Stimulated activated naive CD8-positive, alpha-beta T cell treated with anti-CD3 and anti-CD28 coated beads, Interleukin-15, amount 100 ng/mL, for 72 hours (primary cell): ENCODE measurements around the gene THSD7A.

ENCODE experiments used
- ATAC-seq: fragments of 150-1000 bp; cut with Tn5 transposase; 2 replicates; pipeline ENCODE4 v1.10.0; 2021; ENCODE audit warnings: mild to moderate bottlenecking, moderate library complexity
- DNase-seq, 2 donors: peaks; one replicate each; pipeline ENCODE4 v3.0.0; 2021 to 2022
- H3K27ac Mint-ChIP-seq, 2 donors: one replicate each; pipeline ENCODE4 v1.8.0; 2022; ENCODE audit warnings: mild to moderate bottlenecking in 2 of 2, mixed read lengths in 2 of 2, moderate library complexity in 2 of 2
- H3K27me3 Mint-ChIP-seq: one replicate; pipeline ENCODE4 v1.8.0; 2022; ENCODE audit warnings: mixed read lengths
- H3K4me1 Mint-ChIP-seq: one replicate; pipeline ENCODE4 v1.8.0; 2022; ENCODE audit warnings: mild to moderate bottlenecking, mixed read lengths
- H3K4me3 Mint-ChIP-seq, 2 donors: one replicate each; pipeline ENCODE4 v1.8.0; 2022; ENCODE audit warnings: mild to moderate bottlenecking in 2 of 2, mixed read lengths in 2 of 2, moderate library complexity in 1 of 2
- H3K9me3 Mint-ChIP-seq, 2 donors: one replicate each; pipeline ENCODE4 v1.8.0; 2022; ENCODE audit warnings: mixed read lengths in 2 of 2

The THSD7A gene

GRCh38 chr7:11616466-11616865 is 215.5 kb downstream of the THSD7A start:
- ATAC-seq (no peak), DNase-seq (no peak)
- no peak overlapping the region for H3K4me3 Mint-ChIP-seq
- no peaks in the 10 kb centered on the region for H3K27me3 Mint-ChIP-seq
- H3K9me3 Mint-ChIP-seq: no peaks in the 10 kb centered on the region
- H3K27ac Mint-ChIP-seq: no peak overlapping the region
- no peaks in the 10 kb centered on the region for H3K4me1 Mint-ChIP-seq

DNA sequence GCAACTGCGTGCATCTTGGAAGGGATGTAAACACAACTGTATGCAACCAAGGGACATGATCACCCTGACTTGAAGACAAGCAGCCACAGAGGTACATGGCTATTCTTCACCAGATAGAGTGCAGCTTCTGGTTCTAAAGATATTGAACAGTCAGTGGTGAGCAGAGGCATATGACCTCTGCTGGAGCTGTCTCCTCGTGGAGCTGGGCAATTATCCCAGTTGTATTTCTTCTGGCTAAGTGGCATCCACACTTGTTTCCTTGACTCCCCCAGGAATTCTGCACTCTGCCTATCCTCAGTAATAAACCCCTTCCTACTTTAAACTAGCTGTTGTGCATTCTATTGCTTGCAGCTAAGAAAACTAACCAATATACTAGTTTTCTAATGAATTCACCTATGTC is 216.8 kb downstream of the THSD7A start:
- H3K27ac Mint-ChIP-seq: no peak overlapping the region
- H3K4me1 Mint-ChIP-seq: no peaks in the 10 kb centered on the region
- ATAC-seq (no peak), DNase-seq (no peak)
- no peaks in the 10 kb centered on the region for H3K9me3 Mint-ChIP-seq
- H3K27me3 Mint-ChIP-seq: no peaks in the 10 kb centered on the region
- no peak overlapping the region for H3K4me3 Mint-ChIP-seq

DNA sequence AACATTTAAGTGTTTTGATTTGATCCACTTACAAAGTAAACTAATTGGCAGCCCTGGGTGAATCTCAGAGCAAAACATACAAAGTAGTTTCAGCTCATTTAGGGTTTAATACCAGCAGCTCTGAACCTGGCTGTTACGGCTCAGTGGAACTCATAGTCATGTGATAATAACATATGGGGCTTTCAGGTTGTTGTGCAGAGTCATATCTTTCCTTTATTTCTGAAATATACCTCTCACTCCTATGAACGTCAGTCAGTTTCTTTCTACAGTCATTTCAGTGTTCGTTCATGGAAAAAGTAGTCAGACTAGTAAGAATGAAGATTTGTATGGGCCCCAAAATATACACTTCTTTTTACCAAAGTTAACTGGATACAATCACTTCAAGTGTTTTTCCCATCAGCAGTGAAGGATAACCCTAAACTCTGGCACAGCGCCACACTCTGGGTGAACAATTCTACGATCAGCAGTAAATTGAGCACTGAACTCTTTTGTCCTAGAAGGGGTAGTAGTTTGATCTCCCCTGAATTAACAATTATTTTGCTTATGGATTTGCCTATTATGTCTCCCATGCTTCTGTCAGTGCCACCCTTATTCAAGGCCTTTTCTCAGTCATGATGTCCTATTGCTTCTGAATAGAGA is 218.6 kb downstream of the THSD7A start:
- Mint-ChIP-seq H3K27me3 (no peaks in the 10 kb centered on the region), H3K9me3 (no peaks in the 10 kb centered on the region), H3K4me1 (no peaks in the 10 kb centered on the region), H3K4me3 (no peak overlapping the region), H3K27ac (no peak overlapping the region)
- DNase-seq (no peak), ATAC-seq (no peak)

DNA sequence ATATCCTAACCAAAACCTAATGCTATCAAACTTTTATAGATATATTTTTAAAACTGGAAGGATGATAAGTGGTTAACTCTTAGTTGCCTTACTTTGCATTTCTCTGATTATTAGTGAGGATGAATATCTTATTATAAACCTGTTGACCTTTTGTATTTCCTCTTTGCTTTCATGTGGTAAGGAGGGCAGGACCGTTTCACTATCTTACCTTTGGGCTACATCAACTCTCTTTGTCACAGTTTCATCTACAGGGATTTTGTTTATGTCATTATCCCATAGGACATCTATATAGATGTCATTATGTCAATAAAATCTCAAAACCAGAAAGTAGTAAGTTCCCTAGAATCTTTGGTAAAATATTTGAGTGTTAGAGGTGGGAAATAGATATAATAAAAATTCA is 219.3 kb downstream of the THSD7A start:
- Mint-ChIP-seq H3K4me1 (no peaks in the 10 kb centered on the region), H3K4me3 (no peak overlapping the region), H3K9me3 (no peaks in the 10 kb centered on the region), H3K27me3 (no peaks in the 10 kb centered on the region), H3K27ac (no peak overlapping the region)
- DNase-seq (no peak), ATAC-seq (no peak)

DNA sequence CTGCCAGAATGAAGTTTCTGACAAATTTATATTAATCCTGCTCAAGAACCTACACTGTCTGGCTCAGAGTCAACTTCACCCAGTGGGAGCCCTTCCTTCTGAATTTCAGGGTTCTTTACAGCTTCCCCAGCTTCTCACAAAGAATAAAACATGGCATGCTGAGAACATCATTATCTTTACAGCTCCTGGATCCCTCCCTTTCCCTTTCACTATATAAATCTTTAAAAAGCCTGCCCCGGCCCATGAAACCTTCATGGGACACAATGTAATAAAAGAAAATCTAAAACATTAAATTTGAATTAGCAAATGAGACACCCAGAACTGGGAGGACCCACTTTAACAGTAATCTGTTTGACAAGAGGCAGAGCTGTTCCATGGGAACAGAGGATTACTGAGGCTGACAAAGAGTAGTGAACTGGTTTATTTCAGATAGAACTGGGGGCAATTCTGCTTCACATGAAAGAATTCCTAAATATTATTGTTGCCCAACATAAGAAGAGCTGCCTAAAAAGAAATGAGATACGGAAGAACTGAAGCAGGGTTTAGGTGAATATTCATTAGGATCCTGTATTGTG is 222.8 kb downstream of the THSD7A start:
- Mint-ChIP-seq H3K27me3 (no peaks in the 10 kb centered on the region), H3K4me1 (no peaks in the 10 kb centered on the region), H3K4me3 (no peak overlapping the region), H3K9me3 (no peaks in the 10 kb centered on the region), H3K27ac (no peak overlapping the region)
- ATAC-seq (no peak), DNase-seq (no peak)

DNA sequence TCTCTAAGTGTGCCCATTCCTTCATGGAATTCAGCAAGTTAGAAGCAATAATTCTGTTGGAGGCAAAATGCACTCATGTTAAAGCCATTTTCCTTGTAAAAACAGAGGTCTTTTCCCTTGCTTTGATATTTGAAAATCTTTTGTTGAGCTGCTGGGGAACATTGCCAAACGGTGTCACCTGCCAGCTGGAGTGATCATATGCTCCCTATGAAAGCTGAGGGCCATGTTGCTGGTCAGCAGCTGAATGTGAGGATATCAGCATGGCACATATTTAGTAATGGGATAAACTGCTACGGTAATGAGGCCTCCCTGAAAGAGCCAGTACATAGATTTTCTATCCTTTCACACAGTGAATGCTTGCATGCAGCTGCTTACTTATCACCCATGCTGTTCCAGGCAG is 224.3 kb downstream of the THSD7A start:
- Mint-ChIP-seq H3K4me3 (no peak overlapping the region), H3K27ac (no peak overlapping the region), H3K4me1 (no peaks in the 10 kb centered on the region), H3K27me3 (no peaks in the 10 kb centered on the region), H3K9me3 (peaks cover under 1 to 1% of the 10 kb centered on the region in 2 donors)
- DNase-seq: no peak
- no peak for ATAC-seq

DNA sequence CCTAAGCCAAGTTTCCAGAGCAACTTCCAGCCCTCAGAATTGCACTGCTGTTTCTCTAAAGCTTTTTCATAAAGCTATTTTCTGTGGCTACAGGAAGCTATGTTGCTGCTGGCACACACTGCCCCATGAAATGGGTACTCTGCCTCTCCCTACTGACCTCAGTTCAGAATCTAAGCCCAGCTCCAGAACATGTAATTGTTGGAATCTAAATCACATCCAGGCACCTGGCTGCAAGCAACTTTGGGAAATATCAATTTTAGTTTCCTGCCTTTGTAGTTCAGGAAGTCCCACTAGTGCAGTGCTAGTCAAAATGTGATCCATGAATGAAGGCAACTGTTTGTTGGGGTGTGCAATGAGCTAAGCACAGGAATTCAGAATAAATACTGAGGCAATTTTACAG is 226.2 kb downstream of the THSD7A start:
- H3K9me3 Mint-ChIP-seq: peaks cover 5 to 7% of the 10 kb centered on the region in 2 donors
- no peaks in the 10 kb centered on the region for H3K4me1 Mint-ChIP-seq
- no peak overlapping the region for H3K4me3 Mint-ChIP-seq
- no peaks in the 10 kb centered on the region for H3K27me3 Mint-ChIP-seq
- DNase-seq (no peak), ATAC-seq (no peak)
- no peak overlapping the region for H3K27ac Mint-ChIP-seq

DNA sequence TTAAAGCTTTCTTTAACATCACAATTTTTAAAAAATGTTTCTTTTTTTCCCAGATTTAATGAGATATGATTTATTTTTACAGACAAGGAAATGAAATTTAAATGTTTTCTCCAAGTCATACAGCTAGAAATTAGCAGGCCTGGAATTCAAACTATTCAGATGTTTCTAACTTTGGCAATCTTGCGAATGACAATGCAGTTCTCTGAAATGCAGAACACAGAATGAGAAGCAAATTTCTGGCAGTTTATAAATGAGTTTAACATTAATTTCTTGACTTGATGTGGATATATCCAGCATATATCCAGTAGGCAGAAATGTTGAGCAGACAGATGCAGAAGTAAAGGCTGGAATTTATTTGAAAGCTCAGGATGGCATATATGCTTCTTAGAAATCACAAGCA is 227.5 kb downstream of the THSD7A start:
- ATAC-seq (no peak), DNase-seq (no peak)
- Mint-ChIP-seq H3K9me3 (peaks cover 5 to 7% of the 10 kb centered on the region in 2 donors), H3K4me3 (no peak overlapping the region), H3K27ac (no peak overlapping the region), H3K4me1 (no peaks in the 10 kb centered on the region), H3K27me3 (no peaks in the 10 kb centered on the region)

GRCh38 chr7:11601761-11602160 is 230.2 kb downstream of the THSD7A start:
- DNase-seq (no peak), ATAC-seq (no peak)
- H3K4me1 Mint-ChIP-seq: no peaks in the 10 kb centered on the region
- H3K4me3 Mint-ChIP-seq: no peak overlapping the region
- peaks cover 5 to 21% of the 10 kb centered on the region in 2 donors for H3K9me3 Mint-ChIP-seq
- H3K27ac Mint-ChIP-seq: no peak overlapping the region
- H3K27me3 Mint-ChIP-seq: no peaks in the 10 kb centered on the region

DNA sequence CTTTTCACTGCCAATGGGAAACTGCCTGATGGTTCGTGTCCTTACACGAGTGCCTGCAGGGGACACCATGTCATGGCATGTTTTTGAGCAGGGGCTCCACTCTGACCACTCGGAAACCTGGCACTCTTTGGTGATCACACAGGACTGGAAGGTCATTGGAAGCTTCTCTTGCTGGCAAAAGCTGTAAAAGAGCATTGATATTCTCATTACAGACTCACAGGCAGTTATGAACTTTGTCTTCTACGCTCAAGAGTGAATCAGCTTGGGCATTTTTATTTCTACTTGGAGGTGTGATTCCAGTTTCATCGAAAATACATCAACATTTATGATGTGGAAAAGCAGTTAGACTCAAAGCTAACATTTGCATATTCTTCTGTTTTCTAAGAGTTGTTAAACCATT is 238.7 kb downstream of the THSD7A start:
- Mint-ChIP-seq H3K27me3 (no peaks in the 10 kb centered on the region), H3K4me3 (no peak overlapping the region), H3K4me1 (no peaks in the 10 kb centered on the region), H3K9me3 (peaks cover 0 to 7% of the 10 kb centered on the region in 2 donors), H3K27ac (no peak overlapping the region)
- DNase-seq (no peak), ATAC-seq (no peak)

DNA sequence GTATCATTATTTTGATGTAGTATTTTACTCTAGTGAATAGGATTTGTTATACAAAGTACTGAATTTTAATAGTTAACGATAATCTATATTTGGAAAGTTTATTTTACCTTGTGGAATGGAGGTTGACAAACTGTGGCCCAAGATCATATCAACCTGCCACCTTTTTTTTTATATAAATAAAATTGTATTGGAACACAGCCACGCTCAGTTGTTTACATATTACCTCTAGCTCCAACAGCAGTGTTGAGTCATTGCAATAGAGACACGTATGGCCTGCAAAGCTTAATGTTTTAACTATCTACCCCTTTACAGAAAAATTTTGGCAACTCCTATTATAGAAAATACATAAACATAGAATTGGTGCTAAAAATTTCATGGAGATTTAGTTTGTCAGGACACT is 239.3 kb downstream of the THSD7A start:
- no peak for DNase-seq
- Mint-ChIP-seq H3K4me1 (no peaks in the 10 kb centered on the region), H3K9me3 (peaks cover 0 to under 1% of the 10 kb centered on the region in 2 donors), H3K27ac (no peak overlapping the region), H3K27me3 (no peaks in the 10 kb centered on the region), H3K4me3 (no peak overlapping the region)
- ATAC-seq: no peak

GRCh38 chr7:11591943-11592342 is 240.1 kb downstream of the THSD7A start:
- no peak for DNase-seq
- Mint-ChIP-seq H3K27me3 (no peaks in the 10 kb centered on the region), H3K9me3 (no peaks in the 10 kb centered on the region), H3K27ac (no peak overlapping the region), H3K4me3 (no peak overlapping the region), H3K4me1 (no peaks in the 10 kb centered on the region)
- ATAC-seq: no peak

DNA sequence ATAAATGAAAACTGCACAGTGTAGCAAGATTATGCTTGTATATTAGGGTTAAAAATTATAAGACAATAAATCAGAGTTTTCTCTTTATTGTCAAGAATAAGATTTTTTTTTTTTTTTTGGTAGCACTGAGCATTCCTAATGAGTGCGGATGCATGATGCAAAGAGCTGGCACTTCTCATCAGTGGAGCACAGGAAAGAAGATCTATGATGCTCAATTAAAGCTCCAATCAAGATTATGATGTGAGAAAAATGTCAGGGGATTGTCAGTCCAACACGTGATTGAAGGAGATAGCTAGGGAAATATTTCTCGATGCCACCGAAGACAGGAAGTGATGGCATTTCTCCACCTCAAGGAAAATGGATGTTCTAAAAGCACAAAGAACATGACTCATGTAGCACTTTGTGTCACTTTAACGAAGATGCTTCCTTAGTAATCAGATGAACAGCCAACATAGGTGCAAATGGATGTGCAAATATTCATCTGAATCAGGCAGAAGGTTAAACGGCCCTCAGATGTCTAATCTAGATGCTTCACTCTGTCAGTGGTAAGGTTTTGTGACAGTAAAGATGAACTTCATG is 240.9 kb downstream of the THSD7A start:
- H3K4me1 Mint-ChIP-seq: no peaks in the 10 kb centered on the region
- H3K27me3 Mint-ChIP-seq: no peaks in the 10 kb centered on the region
- no peaks in the 10 kb centered on the region for H3K9me3 Mint-ChIP-seq
- DNase-seq: no peak
- no peak overlapping the region for H3K27ac Mint-ChIP-seq
- H3K4me3 Mint-ChIP-seq: no peak overlapping the region
- no peak for ATAC-seq

GRCh38 chr7:11589251-11589650 is 242.7 kb downstream of the THSD7A start:
- Mint-ChIP-seq H3K4me1 (no peaks in the 10 kb centered on the region), H3K27ac (no peak overlapping the region), H3K4me3 (no peak overlapping the region), H3K27me3 (no peaks in the 10 kb centered on the region), H3K9me3 (no peaks in the 10 kb centered on the region)
- DNase-seq (no peak), ATAC-seq (no peak)

DNA sequence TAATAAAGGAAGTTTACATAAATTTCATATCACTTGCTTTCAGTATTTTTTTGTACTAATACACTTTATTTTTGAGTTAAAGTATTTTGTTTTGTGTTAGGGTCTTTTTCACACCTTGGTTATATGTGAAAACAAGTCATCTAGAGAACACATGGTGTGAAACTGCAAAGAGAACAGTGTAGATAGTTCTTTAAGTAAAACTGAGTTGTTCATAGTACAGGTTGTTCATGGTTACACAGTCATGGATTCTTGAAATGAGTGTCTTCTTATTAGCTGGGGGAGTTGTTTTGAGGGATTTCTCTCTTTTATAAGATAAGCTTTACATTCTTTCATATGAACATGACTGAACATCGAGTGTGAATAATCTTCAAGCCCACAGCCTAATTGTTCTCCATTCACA is 244.2 kb downstream of the THSD7A start:
- H3K4me3 Mint-ChIP-seq: no peak overlapping the region
- no peaks in the 10 kb centered on the region for H3K4me1 Mint-ChIP-seq
- no peak overlapping the region for H3K27ac Mint-ChIP-seq
- H3K27me3 Mint-ChIP-seq: no peaks in the 10 kb centered on the region
- DNase-seq (no peak), ATAC-seq (no peak)
- no peaks in the 10 kb centered on the region for H3K9me3 Mint-ChIP-seq

GRCh38 chr7:11587048-11587447 is 244.9 kb downstream of the THSD7A start:
- no peak for ATAC-seq
- no peak for DNase-seq
- no peak overlapping the region for H3K27ac Mint-ChIP-seq
- no peak overlapping the region for H3K4me3 Mint-ChIP-seq
- no peaks in the 10 kb centered on the region for H3K4me1 Mint-ChIP-seq
- no peaks in the 10 kb centered on the region for H3K9me3 Mint-ChIP-seq
- H3K27me3 Mint-ChIP-seq: no peaks in the 10 kb centered on the region
